Fibroblast of skin of right quadriceps (primary cell): ENCODE measurements around the gene MAD1L1.

Experiments used
- DNase-seq: peaks from one replicate; pipeline ENCODE4 v3.0.0-alpha.2; 2013

The MAD1L1 gene

GRCh38 chr7:1915956-1916600 is 316.7 kb downstream of the MAD1L1 start:
- no peak for DNase-seq

DNA sequence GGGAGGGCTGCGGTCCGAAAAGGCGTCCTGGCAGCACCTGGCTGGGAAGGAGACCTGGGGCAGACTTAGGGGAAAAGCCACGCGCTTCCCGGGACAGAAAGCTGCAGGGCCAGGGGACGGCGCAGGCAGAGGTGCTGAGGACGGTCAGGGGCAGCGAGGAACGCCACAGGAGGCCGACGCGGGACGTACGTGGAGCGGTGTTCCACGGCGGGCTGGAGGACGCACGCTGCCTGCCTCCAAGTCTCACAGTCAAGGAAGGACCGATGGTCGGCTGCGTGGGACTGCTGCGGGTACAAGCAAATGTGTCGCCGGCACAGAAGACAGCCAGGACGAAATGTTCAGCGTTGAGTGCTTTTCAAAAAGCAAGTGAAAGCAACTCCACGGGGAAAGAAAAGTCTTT is 317.4 kb downstream of the MAD1L1 start:
- no peak for DNase-seq

- DNase-seq, result no peak
Measured at GRCh38 chr7:1914743-1915142, 318.0 kb downstream of the MAD1L1 start.

DNA sequence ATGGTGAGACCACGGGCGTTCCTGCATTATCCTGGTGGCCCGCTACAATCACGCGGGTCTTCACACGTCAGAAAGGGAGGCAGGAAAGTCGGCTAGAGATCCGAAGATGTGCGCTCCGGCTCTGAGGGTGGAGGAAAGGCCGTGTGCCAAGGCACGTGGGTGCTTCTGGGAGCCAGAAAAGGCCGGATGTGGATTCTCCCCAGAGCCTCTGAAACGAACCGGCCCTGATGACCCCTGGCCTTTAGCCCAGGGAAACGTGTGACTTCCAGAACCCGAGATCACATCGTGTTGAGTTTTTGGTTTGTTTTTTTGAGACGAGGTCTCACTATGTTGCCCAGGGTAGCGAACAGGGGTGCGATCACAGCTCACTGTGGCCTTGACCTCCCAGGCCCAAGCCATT is 318.4 kb downstream of the MAD1L1 start:
- DNase-seq, result no peak

- no peak for DNase-seq
Measured at GRCh38 chr7:1913466-1914282, 319.1 kb downstream of the MAD1L1 start.

- DNase-seq, result peak; percentile 92
Measured at GRCh38 chr7:1912593-1913465, 319.9 kb downstream of the MAD1L1 start.

GRCh38 chr7:1911571-1911970 is 321.2 kb downstream of the MAD1L1 start:
- DNase-seq, result no peak

- DNase-seq, result no peak
Measured at GRCh38 chr7:1910827-1911226, 321.9 kb downstream of the MAD1L1 start.

DNA sequence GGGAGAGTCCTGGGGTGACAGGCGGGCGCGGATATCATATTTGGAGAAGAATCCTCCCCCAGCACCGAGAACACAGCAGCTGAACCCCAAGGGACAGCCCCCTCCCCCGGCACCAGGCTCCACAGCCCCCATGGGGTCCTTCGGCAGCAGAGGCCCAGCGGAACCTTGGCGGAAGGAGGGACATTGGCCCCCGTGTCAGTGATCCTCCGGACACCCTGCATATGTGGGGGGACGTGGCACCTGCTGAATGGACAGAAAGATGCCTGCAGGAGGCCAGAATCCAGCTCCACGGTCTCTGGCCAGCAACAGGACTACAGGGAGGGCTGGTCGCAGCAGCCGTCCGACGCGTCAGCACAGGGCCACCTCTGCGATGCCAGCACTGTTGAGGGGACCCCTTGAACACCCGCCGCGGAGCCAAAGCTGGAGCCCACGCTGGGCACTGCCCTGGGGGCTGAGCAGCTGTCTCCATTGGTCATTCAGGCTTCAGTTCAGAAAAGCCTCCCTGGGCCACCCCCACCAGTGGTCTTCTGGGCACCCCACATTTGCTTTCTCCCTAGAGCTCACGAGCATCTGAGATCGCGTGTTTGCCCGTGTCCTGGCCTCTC is 322.6 kb downstream of the MAD1L1 start:
- DNase-seq, result no peak

DNA sequence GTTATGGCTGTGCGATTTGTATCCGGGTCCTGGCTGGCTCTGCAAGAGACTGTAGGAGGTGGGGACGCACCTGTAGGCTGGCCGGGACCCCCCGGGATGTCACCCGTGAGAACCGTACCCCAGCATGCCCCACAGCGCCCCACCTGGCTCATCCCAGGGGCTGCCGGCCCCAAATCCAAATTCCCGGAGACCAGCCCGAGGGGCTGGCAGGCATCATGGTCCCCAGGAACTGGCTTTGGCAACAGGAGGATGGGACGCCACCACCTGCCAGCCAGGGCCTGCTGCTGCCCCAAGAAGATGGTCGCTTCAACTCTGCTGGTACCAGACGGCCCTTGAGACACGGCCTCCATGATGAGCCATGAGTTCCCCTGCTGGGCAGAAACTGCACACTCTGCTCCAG is 323.3 kb downstream of the MAD1L1 start:
- DNase-seq, result no peak

- DNase-seq, result no peak
Measured at GRCh38 chr7:1908823-1909420, 323.8 kb downstream of the MAD1L1 start.

DNA sequence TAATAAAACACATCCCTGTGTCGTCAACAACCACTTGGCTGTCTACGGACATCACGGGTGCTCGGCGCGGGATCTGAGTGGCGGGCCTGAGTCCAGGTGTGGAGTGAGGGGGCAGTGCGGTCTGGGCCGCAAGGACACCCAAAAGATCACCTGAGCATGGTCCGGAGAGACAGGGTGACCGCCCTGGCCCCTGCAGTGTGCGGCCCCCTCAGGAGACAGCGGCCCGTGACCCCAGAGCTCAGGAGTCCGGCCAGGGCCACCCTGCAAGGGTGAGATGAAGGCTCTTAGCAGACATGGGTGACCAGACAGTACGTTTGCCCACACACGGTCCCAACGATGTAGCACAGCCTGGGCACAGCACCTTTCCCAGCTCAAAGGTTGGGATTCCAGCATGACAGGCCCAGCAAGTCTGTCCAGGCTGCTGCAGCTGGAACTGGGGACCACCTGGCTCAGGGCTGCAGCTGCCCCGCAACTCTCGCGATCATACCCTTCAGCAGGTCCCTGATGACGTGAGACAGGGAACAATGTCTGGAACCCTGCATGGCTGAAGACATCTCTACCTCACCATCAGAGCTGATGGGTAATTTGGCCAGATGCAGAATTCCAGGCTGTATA is 324.9 kb downstream of the MAD1L1 start:
- DNase-seq, result no peak

- no peak for DNase-seq
Measured at GRCh38 chr7:1906988-1907745, 325.6 kb downstream of the MAD1L1 start.

- no peak for DNase-seq
Measured at GRCh38 chr7:1906087-1906830, 326.5 kb downstream of the MAD1L1 start.

- DNase-seq, result no peak
Measured at GRCh38 chr7:1902231-1902855, 330.4 kb downstream of the MAD1L1 start.

GRCh38 chr7:1901431-1902210 is 331.1 kb downstream of the MAD1L1 start:
- no peak for DNase-seq

DNA sequence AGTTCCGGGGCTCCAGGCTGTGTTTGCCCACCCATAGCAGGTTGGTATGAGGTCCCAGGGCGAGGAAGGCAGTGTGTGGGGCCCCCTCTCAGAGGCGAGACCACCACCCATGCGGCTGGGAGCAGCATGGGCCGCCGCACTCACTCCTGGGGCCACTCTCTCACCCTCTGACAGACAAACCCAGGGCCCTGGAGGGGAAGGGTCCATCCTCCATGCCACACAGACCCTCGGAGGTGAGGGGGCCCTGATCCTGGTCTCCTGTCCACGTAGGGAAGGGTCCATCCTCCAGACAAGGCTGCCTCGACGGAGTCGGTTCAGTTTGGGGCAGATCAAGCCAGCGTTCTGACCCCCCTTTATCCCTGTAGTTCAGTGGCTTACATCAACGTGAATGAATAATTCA is 331.9 kb downstream of the MAD1L1 start:
- DNase-seq, result no peak

- DNase-seq, result no peak
Measured at GRCh38 chr7:1899951-1900762, 332.6 kb downstream of the MAD1L1 start.
